Measurements from ENCODE around the gene ESAM.

ESAM gene

DNA sequence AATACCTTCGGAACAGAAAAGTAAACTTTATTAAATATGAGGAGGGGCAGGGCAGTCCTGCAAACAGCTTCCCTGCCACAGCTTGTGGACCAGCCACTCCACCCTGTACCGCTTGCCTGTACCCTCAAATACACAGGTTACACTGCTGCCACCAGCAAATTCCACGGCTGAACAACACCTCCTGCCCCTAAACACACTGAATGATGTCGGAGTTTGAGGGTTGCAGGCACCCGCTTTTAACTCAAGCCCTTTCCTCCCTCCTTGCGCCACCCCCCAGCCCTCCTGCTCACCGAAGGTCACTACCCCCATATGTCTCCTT is 14.0 kb downstream of the ESAM start:
- peaks cover 3% of the 10 kb centered on the region; the same call in 1 of the 2 replicates for H3F3A ChIP-seq (ENCODE audit: insufficient read depth, low read length)
- peaks cover 13% of the 10 kb centered on the region for H3K4me1 ChIP-seq (ENCODE audit: low read length)
- H3K79me2 ChIP-seq (ENCODE audit: low read length), result no peaks in the 10 kb centered on the region
- DNase-seq, result no peak
- no peaks in the 10 kb centered on the region for H4K20me1 ChIP-seq (ENCODE audit: insufficient read depth, low read length)
- no peaks in the 10 kb centered on the region for H3K27me3 ChIP-seq (replicated peaks; ENCODE audit: insufficient read depth, low read length)
- no peaks in the 10 kb centered on the region for H3K36me3 ChIP-seq (replicated peaks; ENCODE audit: insufficient read depth, low read length)
- TF ChIP-seq EZH2phosphoT487 (IDR thresholded peaks at IDR 0.05; ENCODE audit: low read length), result no peak
- TF ChIP-seq EZH2 (optimal IDR thresholded peaks at IDR 0.05; ENCODE audit: low read depth, low read length), result no peak
- TF ChIP-seq, protein P1, sequence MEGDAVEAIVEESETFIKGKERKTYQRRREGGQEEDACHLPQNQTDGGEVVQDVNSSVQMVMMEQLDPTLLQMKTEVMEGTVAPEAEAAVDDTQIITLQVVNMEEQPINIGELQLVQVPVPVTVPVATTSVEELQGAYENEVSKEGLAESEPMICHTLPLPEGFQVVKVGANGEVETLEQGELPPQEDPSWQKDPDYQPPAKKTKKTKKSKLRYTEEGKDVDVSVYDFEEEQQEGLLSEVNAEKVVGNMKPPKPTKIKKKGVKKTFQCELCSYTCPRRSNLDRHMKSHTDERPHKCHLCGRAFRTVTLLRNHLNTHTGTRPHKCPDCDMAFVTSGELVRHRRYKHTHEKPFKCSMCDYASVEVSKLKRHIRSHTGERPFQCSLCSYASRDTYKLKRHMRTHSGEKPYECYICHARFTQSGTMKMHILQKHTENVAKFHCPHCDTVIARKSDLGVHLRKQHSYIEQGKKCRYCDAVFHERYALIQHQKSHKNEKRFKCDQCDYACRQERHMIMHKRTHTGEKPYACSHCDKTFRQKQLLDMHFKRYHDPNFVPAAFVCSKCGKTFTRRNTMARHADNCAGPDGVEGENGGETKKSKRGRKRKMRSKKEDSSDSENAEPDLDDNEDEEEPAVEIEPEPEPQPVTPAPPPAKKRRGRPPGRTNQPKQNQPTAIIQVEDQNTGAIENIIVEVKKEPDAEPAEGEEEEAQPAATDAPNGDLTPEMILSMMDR (IDR thresholded peaks at IDR 0.05; ENCODE audit: low read length), result no peak
- H2AFZ ChIP-seq (ENCODE audit: low read length), result no peak overlapping the region
- H3K9ac ChIP-seq (ENCODE audit: low read length), result no peak overlapping the region
- H3K9me2 ChIP-seq (replicated peaks; ENCODE audit: insufficient read depth, low read length), result no peaks in the 10 kb centered on the region
- no peak overlapping the region for H3K4me3 ChIP-seq (ENCODE audit: low read length)
- no peak overlapping the region for H3K4me2 ChIP-seq (ENCODE audit: low read depth, low read length)
- no peak overlapping the region for H3K27ac ChIP-seq (ENCODE audit: low read length)
- no peaks in the 10 kb centered on the region for H3K9me3 ChIP-seq (replicated peaks; ENCODE audit: insufficient read depth, low read length)

- Histone ChIP-seq H3K9me3 (replicated peaks; ENCODE audit: insufficient read depth, low read length) (no peaks in the 10 kb centered on the region), H4K20me1 (ENCODE audit: insufficient read depth, low read length) (no peaks in the 10 kb centered on the region), H3F3A (ENCODE audit: insufficient read depth, low read length) (peaks cover 3% of the 10 kb centered on the region; the same call in 1 of the 2 replicates), H3K27ac (ENCODE audit: low read length) (no peak overlapping the region), H3K79me2 (ENCODE audit: low read length) (no peaks in the 10 kb centered on the region), H3K9ac (ENCODE audit: low read length) (no peak overlapping the region), H3K4me2 (ENCODE audit: low read depth, low read length) (peak overlapping the region; percentile 51), H3K27me3 (replicated peaks; ENCODE audit: insufficient read depth, low read length) (no peaks in the 10 kb centered on the region), H3K4me3 (ENCODE audit: low read length) (0 out of 2 replicates have a peak overlapping the region, but pooled peaks have one; percentile 12), H3K36me3 (replicated peaks; ENCODE audit: insufficient read depth, low read length) (no peaks in the 10 kb centered on the region), H3K9me2 (replicated peaks; ENCODE audit: insufficient read depth, low read length) (no peaks in the 10 kb centered on the region), H3K4me1 (ENCODE audit: low read length) (peaks cover 13% of the 10 kb centered on the region), H2AFZ (ENCODE audit: low read length) (0 out of 2 replicates have a peak overlapping the region, but pooled peaks have one; percentile 45)
- TF ChIP-seq, protein P1 (IDR thresholded peaks at IDR 0.05; ENCODE audit: low read length), result no peak
- TF ChIP-seq EZH2phosphoT487 (IDR thresholded peaks at IDR 0.05; ENCODE audit: low read length) (no peak), EZH2 (optimal IDR thresholded peaks at IDR 0.05; ENCODE audit: low read depth, low read length) (no peak)
- DNase-seq, result no peak
Measured at GRCh38 chr11:124747406-124748099, 14.5 kb downstream of the ESAM start.

DNA sequence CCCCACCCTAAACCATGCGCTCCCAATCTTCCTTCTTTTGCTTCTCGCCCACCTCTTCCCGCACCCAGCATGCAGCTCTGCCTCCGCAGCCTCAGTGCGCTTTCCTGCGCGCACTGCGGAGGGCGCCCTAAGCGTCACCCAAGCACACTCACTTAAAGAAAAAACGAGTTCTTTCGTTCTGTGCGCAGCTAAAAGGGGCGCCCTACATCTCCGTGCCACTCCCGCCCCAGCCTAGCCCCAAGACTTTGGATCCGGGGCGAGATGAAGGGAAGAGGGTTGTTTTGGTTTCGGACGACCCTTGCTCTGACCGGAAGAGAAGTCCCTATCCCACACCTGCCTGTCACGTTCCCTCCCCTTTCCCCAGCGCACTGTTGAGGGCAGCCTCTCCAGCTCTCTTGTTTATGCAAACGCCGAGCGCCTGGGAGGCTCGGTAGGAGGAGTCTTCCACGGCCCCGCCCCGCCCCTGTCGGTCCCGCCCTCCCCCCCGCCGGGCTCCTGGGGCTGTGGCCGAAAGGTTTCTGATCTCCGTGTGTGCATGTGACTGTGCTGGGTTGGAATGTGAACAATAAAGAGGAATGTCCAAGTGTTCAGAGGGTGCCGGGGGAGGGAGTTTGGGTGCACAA is 15.4 kb downstream of the ESAM start:
- H3K79me2 ChIP-seq (ENCODE audit: low read length), result no peaks in the 10 kb centered on the region
- no peaks in the 10 kb centered on the region for H3K27me3 ChIP-seq (replicated peaks; ENCODE audit: insufficient read depth, low read length)
- H2AFZ ChIP-seq (ENCODE audit: low read length), result peak overlapping the region; percentile 98
- H3K36me3 ChIP-seq (replicated peaks; ENCODE audit: insufficient read depth, low read length), result no peaks in the 10 kb centered on the region
- no peak for TF ChIP-seq EZH2 (optimal IDR thresholded peaks at IDR 0.05; ENCODE audit: low read depth, low read length)
- TF ChIP-seq, protein P1 (IDR thresholded peaks at IDR 0.05; ENCODE audit: low read length), result peak; percentile 89
- DNase-seq, result peak; percentile 84
- H3K9me3 ChIP-seq (replicated peaks; ENCODE audit: insufficient read depth, low read length), result no peaks in the 10 kb centered on the region
- peak overlapping the region; percentile 69; the same call in 1 of the 2 replicates for H3K27ac ChIP-seq (ENCODE audit: low read length)
- no peaks in the 10 kb centered on the region for H3K9me2 ChIP-seq (replicated peaks; ENCODE audit: insufficient read depth, low read length)
- H3K4me3 ChIP-seq (ENCODE audit: low read length), result peak overlapping the region; percentile 86
- peaks cover 13% of the 10 kb centered on the region for H3K4me1 ChIP-seq (ENCODE audit: low read length)
- H4K20me1 ChIP-seq (ENCODE audit: insufficient read depth, low read length), result no peaks in the 10 kb centered on the region
- peak overlapping the region; percentile 96 for H3K4me2 ChIP-seq (ENCODE audit: low read depth, low read length)
- H3F3A ChIP-seq (ENCODE audit: insufficient read depth, low read length), result peaks cover 3% of the 10 kb centered on the region; the same call in 1 of the 2 replicates
- peak overlapping the region; percentile 56 for H3K9ac ChIP-seq (ENCODE audit: low read length)

All from MM.1S (cell line).